GM21529 (cell line): Measurements from ENCODE around the gene PTN.

ENCODE experiments used
- ATAC-seq: cut with Tn5 transposase; IDR thresholded peaks from one replicate; pipeline ENCODE4 v1.9.1; 2021; ENCODE audit not compliant: unreplicated experiment

Gene PTN

GRCh38 chr7:137324796-137325696 is 18.5 kb downstream of the PTN start:
- no peak for ATAC-seq

GRCh38 chr7:137316648-137317353 is 26.7 kb downstream of the PTN start:
- ATAC-seq, result no peak

- ATAC-seq, result no peak
Observed at GRCh38 chr7:137313201-137313600, 30.3 kb downstream of the PTN start.

GRCh38 chr7:137306748-137307147 is 36.8 kb downstream of the PTN start:
- no peak for ATAC-seq

- ATAC-seq, result no peak
Observed at GRCh38 chr7:137305901-137306621, 37.5 kb downstream of the PTN start.

- no peak for ATAC-seq
Observed at GRCh38 chr7:137304624-137305235, 38.8 kb downstream of the PTN start.

GRCh38 chr7:137304165-137304564 is 39.4 kb downstream of the PTN start:
- ATAC-seq, result no peak

GRCh38 chr7:137302081-137302480 is 41.5 kb downstream of the PTN start:
- no peak for ATAC-seq

GRCh38 chr7:137298464-137298794 is 45.1 kb downstream of the PTN start:
- no peak for ATAC-seq

- no peak for ATAC-seq
Observed at GRCh38 chr7:137297551-137298463, 45.7 kb downstream of the PTN start.

GRCh38 chr7:137296576-137296975 is 47.0 kb downstream of the PTN start:
- no peak for ATAC-seq

GRCh38 chr7:137295739-137296324 is 47.7 kb downstream of the PTN start:
- ATAC-seq, result no peak

- ATAC-seq, result no peak
Observed at GRCh38 chr7:137289101-137289500, 54.4 kb downstream of the PTN start.

- no peak for ATAC-seq
Observed at GRCh38 chr7:137287651-137288258, 55.8 kb downstream of the PTN start.

- no peak for ATAC-seq
Observed at GRCh38 chr7:137283153-137283552, 60.4 kb downstream of the PTN start.

GRCh38 chr7:137282043-137282442 is 61.5 kb downstream of the PTN start:
- ATAC-seq, result no peak

GRCh38 chr7:137276189-137276588 is 67.3 kb downstream of the PTN start:
- ATAC-seq, result no peak

GRCh38 chr7:137272249-137272648 is 71.3 kb downstream of the PTN start:
- no peak for ATAC-seq

GRCh38 chr7:137269240-137269639 is 74.3 kb downstream of the PTN start:
- no peak for ATAC-seq
